SKM-1 treated with dmso at 0.1 percent for 144 hours (cell line): ENCODE results near the gene ACVR1C.
"Not testable (repeated sequence)": the region's sequence is repeated elsewhere in the genome, so short reads cannot be mapped to it uniquely, and the experiment has no call there.

Experiments used
- DNase-seq: peaks from one replicate; lab custom pipeline; 2025; ENCODE audit not compliant: unreplicated experiment; lab: John Stamatoyannopoulos, UW

Gene ACVR1C

DNA sequence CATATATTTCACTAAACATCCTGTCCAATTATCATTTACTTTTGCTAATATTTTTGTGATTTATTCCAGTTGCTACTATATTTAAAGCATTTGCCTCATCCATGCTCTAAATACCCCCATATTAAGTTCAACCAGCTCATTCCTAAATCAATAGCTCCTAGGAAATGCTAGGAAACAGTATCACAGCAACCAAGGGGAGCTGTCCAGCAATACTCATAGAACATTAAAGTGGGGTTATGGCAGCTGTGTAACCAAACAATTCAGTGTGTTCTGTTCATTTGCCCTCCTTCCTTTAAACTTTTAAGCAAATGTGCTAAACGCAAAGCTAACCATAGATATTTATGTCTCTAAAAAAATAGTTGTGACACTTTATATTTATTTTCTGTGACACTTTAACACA lies 41.1 kb downstream of the ACVR1C start:
- no peak for DNase-seq

- no peak for DNase-seq
These were observed 54.5 kb downstream of the ACVR1C start for GRCh38 chr2:157574165-157574564.

DNA sequence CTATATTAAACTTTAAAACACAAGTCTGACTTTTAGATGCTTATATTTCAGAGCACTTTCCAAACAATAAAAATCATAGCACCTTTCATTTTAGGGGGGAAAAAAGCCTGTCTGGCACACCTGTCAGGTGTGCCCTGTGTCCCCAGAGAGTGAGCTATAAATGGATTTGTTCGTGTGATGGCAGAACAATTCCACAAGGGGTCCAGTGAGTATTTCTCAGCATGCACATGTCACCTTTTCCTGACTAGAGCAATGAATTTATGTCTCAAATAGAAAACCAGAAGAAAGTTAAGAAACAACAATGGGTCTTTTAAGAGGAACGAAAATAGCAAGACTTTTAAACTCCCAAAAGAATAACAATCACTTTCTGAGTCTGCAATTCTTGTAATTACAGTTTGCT lies 55.9 kb downstream of the ACVR1C start:
- no peak for DNase-seq

GRCh38 chr2:157566623-157567022 lies 62.0 kb downstream of the ACVR1C start:
- not testable (repeated sequence) for DNase-seq

- DNase-seq = not testable (repeated sequence)
These were observed 62.6 kb downstream of the ACVR1C start for GRCh38 chr2:157566113-157566512.

GRCh38 chr2:157565550-157565949 lies 63.1 kb downstream of the ACVR1C start:
- no peak for DNase-seq

- no peak for DNase-seq
These were observed 68.8 kb downstream of the ACVR1C start for GRCh38 chr2:157559890-157560289.

- no peak for DNase-seq
These were observed 69.2 kb downstream of the ACVR1C start for GRCh38 chr2:157559461-157559860.

DNA sequence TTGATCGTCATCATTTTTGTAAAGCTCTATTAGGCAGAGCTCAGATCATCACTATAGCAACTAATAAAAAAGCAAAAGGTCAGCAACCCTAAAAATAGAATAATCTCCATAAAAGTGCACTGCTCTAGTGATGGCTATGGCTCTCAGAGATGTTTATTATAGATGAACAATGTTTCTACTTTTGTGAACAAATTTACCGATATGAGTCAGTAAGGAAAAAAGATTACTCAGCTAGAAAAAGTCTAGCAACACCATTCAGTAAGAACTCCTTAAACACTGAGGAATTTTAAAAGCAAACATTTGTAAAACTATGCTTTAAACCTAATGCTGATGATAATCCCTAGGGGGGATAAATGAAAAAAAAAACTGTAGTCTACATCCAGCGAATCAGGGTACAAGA lies 69.6 kb downstream of the ACVR1C start:
- no peak for DNase-seq

DNA sequence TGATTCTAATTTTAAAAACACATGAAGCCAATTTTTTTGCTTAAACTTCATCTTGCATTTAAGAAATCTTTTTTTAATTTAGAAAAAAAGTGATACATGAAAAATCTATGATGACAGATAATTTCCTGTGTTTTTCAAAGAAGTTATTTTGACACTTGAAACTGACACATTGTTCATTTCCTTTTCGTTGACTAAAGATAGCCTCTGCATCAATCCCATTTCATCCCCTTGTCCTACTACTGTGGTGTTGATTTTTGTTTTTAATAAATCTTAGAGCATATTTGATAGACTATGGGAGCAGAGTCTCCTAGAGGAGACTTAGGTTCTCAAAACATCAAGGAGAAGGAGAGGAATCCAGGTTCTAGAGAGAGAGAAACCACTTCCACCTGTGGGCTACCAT lies 70.9 kb downstream of the ACVR1C start:
- no peak for DNase-seq

- no peak for DNase-seq
These were observed 88.6 kb downstream of the ACVR1C start for GRCh38 chr2:157540102-157540501.

- no peak for DNase-seq
These were observed 90.6 kb downstream of the ACVR1C start for GRCh38 chr2:157538064-157538463.

DNA sequence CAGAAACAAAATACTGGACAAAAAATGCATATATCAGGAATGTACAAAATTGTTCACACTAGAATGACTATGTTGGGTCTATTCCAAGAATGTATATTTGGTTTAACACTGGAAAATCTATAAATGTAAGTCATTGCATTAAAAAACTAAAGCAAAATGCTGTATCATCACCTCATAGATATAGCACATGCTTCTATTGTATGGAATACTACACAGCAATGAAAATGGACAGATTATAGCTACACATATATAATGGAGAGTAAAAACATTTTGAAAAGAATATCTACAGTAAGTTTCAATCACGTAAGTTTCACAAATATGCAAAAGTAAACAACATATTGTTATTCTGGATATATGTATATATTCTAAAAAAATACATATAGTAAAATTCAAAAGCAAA lies 91.8 kb downstream of the ACVR1C start:
- no peak for DNase-seq

DNA sequence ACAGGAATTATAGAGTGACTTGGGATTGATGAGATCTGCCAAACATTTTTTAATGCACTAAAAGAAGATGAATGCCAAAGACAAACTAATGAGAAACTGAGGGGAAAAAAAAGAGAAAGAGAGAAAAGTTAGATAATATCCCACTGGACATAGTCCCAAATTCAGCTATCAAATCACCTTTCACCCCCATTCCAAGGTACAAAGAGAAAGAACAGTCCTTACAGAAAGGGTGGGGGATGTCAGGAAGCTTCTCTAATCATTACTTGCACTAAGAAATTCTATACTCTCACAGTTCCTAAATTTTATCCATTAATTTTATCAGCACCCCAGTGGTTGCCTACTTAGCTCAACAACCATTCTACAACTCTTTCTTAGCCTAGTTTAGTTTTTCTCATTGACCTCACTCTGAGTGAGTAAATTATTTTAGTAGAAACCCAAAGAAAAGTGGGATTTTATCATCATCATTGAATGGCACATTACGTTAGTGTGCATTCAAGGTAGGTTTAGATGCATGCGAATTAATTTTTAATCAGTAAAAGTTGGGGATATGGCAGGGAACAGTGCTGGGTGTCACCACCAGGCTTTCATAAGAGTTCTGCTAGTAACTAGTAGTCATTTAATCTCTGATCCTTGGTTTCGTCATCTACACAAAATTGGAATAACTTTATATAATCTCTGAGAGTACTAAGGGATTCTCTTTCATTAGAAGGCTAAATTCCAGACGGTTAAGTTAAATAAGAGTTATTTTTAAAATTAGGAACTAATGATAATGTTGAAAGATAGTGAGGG lies 99.5 kb downstream of the ACVR1C start:
- no peak for DNase-seq

DNA sequence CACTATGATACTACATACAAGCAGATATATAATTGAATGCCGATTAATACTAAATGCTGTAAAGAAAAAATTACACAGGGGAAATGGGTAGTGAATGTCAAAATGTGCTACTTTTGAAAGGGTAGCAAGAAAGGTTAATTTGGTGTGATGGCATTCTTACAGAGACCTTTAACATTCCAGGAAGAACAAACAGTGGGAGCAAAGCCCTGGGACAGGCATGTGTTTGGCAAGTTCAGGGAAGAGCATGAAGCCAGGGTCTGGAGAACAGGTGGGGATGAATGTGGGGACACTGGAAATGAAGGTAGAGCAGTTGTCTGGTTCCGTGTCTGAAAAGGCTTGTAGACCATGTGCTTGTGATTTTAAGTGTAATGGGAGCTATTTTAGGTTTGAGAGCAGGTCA lies 102.6 kb downstream of the ACVR1C start:
- DNase-seq = no peak

DNA sequence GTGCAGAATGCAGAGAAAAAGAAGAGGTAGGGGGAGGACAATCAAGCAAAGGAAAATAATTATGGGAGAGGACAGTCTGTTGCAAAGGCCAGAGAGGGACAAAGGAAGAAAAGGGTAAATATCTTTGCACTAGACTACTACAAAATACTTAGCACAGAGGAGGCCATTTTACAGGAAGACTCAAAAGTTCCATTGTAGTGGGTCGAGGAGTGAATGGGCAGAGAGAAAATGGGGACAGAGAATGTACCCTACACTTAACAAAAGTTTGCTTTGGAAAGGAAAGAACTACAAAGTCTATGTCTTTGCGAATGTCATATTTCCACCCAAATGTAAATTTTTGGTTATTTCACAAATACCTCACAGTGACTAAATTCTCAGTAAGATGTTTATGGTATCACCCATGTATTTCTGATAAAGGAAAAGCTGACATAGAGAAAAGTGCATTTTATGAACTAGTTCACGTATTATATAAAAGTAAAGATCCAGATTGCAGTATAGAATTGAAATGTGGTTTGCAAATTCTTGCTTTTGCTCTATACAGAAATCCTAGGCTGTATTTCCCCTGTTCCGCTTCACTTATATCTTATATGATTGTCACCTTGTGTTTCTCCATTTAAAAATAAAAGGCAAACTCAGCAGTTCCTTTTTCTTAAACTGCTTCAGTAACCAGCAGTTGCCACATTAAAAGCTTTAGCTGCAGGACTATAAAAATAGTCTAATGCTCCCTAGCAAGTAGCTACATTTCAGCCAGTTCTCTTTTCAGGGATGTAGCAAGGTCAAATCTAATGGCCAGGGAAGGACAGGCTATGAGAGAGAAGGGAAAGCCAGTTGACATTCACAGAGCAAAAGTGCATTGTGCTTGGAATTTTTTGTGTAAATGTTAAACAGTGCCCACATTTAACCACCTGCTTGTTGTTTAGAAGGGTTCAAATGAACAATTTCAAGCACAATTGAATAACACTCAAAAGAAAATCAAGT lies 105.1 kb downstream of the ACVR1C start:
- no peak for DNase-seq

- DNase-seq = not testable (repeated sequence)
These were observed 113.7 kb downstream of the ACVR1C start for GRCh38 chr2:157514966-157515365.

DNA sequence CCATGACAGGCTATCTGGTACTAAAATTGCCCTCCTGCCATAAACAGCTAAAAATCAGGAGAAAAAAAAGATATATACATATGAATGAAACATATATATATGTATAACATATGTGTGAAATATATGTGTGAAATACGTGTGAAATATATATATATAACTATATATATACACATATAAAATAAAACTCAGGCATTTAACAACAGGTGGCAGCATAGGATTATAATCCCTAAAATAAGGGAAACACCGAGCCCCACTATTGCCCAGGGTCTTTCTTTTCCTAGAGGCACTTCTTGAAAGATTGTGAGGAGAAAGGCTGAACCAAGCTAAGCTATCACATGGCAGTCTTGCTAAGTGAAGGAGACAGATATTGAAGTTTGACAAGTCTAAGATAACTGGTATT lies 118.9 kb downstream of the ACVR1C start:
- no peak for DNase-seq

- DNase-seq = peak; percentile 76
These were observed 120.0 kb downstream of the ACVR1C start for GRCh38 chr2:157508676-157509075.

- no peak for DNase-seq
These were observed 122.1 kb downstream of the ACVR1C start for GRCh38 chr2:157506586-157506985.

DNA sequence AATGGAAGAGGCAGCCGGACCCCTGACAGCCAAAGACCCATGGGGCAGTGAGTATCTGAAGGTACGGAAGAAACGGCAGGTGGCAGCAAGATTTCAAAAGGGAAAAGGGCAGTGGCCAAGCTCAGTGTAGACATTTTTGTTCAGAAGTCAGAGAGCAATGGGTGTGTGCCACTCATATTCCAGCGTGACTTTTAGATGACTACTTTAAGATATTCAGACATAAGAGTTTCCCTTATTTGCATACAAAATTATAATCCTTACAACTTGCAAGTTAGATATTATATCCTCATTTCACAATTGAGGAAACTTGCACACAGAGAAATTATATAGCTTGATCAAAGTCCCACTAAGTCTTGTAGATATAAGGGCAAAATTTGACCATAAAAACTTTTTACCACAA lies 124.0 kb downstream of the ACVR1C start:
- no peak for DNase-seq

- no peak for DNase-seq
These were observed 127.6 kb downstream of the ACVR1C start for GRCh38 chr2:157501026-157501425.
